GM12892 (cell line): ENCODE data around the gene MINK1.
"Not testable (repeated sequence)": the region's sequence is repeated elsewhere in the genome, so short reads cannot be mapped to it uniquely, and the experiment has no call there.

ENCODE experiments used
- DNase-seq: peaks from one replicate; pipeline ENCODE4 v3.0.0; 2011; ENCODE audit not compliant: insufficient read length
- FAIRE-seq: peaks from 2 replicates; lab custom pipeline; 2011; peaks lifted over from hg19 to GRCh38; lab: Jason Lieb, UNC
- POLR2A ChIP-seq: IDR thresholded peaks from 2 replicates; pipeline ENCODE4 v1.6.1; 2011; ENCODE audit warnings: low read depth, low read length, control low read depth
- POLR2AphosphoS5 ChIP-seq: IDR thresholded peaks from 2 replicates; pipeline ENCODE4 v1.6.1; 2011; ENCODE audit warnings: low read depth, low read length, control low read depth
- TAF1 ChIP-seq: IDR thresholded peaks from 2 replicates; pipeline ENCODE4 v1.6.1; 2011; ENCODE audit warnings: low read depth, mild to moderate bottlenecking, control low read depth, low read length, borderline replicate concordance

Gene MINK1

DNA sequence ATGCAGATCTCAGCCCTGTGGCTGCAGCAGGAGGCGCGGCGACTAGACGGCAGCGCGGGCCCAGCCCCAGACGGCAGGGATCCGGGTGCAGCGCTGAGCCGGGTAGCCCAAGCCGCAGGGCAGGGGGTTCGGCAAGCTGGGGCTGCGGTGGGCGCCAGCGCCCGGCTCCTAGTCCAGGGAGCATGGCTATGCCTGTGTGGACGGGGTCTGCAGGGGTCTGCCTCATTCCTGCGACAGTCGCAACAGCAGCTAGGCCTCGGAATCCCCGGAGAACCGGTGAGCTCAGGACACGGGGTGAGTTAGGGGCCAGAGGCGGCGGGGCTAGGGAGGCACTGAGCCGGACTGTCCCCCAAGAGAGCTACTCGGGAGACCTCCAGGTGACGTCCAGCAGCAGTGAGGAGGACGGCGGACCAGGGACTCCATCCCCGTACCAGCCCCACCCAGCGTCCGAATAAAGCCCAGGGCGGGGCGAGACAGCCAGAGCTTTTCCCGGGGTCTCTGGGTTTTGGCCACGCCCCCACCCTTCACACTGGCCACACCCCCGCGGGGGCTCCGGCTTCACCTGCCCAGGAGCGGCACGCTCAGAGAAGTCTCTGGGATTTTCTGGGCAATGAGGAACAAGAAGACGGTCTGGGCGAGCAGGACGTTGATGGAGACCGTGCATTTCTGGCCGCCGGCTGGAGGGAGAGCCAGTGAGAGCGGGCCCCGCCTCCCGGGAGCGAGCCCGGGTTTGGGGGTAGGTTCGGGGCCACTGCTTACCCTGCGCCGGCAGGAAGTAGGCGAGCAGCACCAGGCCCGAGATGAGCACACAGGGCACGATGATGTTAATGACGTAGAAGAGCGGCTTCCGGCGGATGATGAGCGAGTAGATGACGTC, 67.3 kb downstream of the MINK1 start:
- TF ChIP-seq POLR2AphosphoS5 (no peak), POLR2A (no peak), TAF1 (no peak)
- DNase-seq: peak; percentile 42
- peak; percentile 84 for FAIRE-seq

- FAIRE-seq: peak; percentile 17
- TF ChIP-seq POLR2AphosphoS5: no peak
- no peak for TF ChIP-seq TAF1
- no peak for TF ChIP-seq POLR2A
Observed at GRCh38 chr17:4901108-4901647, 68.0 kb downstream of the MINK1 start.

GRCh38 chr17:4901648-4902344, 68.7 kb downstream of the MINK1 start:
- DNase-seq (peak; percentile 31), FAIRE-seq (peak; percentile 74)
- TF ChIP-seq POLR2AphosphoS5 (no peak), TAF1 (no peak), POLR2A (no peak)

More at GRCh38 chr17:4901108-4901647, 68.0 kb downstream of the MINK1 start:
- no peak for DNase-seq

GRCh38 chr17:4902540-4902939, 69.4 kb downstream of the MINK1 start:
- FAIRE-seq: no peak
- TF ChIP-seq TAF1 (no peak), POLR2AphosphoS5 (no peak), POLR2A (no peak)
- no peak for DNase-seq

- DNase-seq: peak; percentile 41
- TF ChIP-seq TAF1: no peak
- no peak for TF ChIP-seq POLR2A
- no peak for TF ChIP-seq POLR2AphosphoS5
- FAIRE-seq: peak; percentile 95
Observed at GRCh38 chr17:4903051-4903818, 70.1 kb downstream of the MINK1 start, which contains the start of gene CHRNE. Gene CHRNE, minus strand, starts transcription at chr17:4903098. Its CDS starts 35 bp downstream, at chr17:4903063.

GRCh38 chr17:4906642-4907041, 73.5 kb downstream of the MINK1 start:
- not testable (repeated sequence) for FAIRE-seq

GRCh38 chr17:4908301-4908700, 75.2 kb downstream of the MINK1 start:
- FAIRE-seq (no peak), DNase-seq (no peak)
- TF ChIP-seq POLR2AphosphoS5: no peak
- TF ChIP-seq POLR2A: no peak
- TF ChIP-seq TAF1: no peak

More at GRCh38 chr17:4906642-4907041, 73.5 kb downstream of the MINK1 start:
- DNase-seq: not testable (repeated sequence)

GRCh38 chr17:4908711-4909496, 75.8 kb downstream of the MINK1 start:
- DNase-seq (peak; percentile 64), FAIRE-seq (peak; percentile 93)
- TF ChIP-seq TAF1 (no peak), POLR2A (no peak)

DNA sequence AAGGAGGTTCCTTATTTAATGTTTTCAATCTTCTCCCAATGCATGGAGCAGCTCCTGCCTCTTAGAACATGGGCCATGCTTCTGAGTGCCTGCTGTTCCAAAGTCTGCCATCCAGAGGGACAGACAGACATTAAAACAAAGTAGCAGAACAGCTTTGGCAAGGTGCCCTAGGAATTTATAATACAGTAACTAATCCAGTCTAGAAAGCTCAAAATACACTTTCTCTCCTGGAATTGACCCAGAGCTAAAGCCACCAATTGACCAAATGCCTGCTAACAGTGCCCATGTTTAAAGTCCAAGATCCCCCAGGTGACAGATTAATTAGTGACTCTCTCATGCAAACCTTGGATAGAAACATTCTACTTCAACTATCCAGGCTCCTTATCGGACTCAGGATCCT, 80.9 kb downstream of the MINK1 start:
- no peak for TF ChIP-seq POLR2A
- no peak for TF ChIP-seq POLR2AphosphoS5
- TF ChIP-seq TAF1: no peak
- DNase-seq (no peak), FAIRE-seq (no peak)

DNA sequence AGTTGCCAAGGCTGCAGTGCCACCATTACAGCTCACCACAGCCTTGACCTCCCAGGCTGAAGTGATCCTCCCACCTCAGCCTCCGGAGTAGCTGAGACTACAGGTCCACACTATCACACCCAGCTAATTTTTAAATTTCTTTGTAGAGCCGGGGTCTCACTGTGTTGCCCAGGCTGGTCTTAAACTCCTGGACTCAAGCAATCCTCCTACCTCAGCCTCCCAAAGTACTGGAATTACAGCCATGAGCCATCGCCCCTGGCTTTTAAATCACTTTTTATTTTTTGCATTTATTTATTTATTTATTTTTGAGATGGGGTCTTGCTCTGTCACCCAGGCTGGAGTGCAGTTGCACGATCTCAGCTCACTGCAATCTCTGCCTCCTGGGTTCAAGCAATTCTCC, 81.4 kb downstream of the MINK1 start:
- not testable (repeated sequence) for DNase-seq, FAIRE-seq
